Esophagus squamous epithelium (tissue), 5 donors: ENCODE measurements around the gene HEXA. TPM values are rescaled to one million over a fixed set of nuclear protein-coding genes. Genes with fewer than 3 reads are reported as not detected.
"Not testable (repeated sequence)": the region's sequence is repeated elsewhere in the genome, so short reads cannot be mapped to it uniquely, and the experiment has no call there.

ENCODE experiments used
- DNase-seq: peaks from one replicate; lab custom pipeline; 2025; lab: John Stamatoyannopoulos, UW
- H3K27ac ChIP-seq, 4 donors: fragments of 200-600 bp; sonication (generic); one replicate each; pipeline ENCODE4 v1.5.1; 2016 to 2019; ENCODE audit warnings: mild to moderate bottlenecking in 1 of 4
- H3K27me3 ChIP-seq, 4 donors: fragments of 200-600 bp; sonication (generic); 1 replicate in 3 of 4; 2 replicates in 1 of 4; pipeline versions ENCODE4 v1.5.1 to v1.6.0; 2017 to 2021; ENCODE audit warnings: antibody characterized with exemption in 1 of 4
- H3K36me3 ChIP-seq, 3 donors: fragments of 200-600 bp; sonication (generic); one replicate each; pipeline ENCODE4 v1.5.1; 2016 to 2019
- H3K4me1 ChIP-seq, 3 donors: fragments of 200-600 bp; sonication (generic); one replicate each; pipeline ENCODE4 v1.5.1; 2017 to 2019
- H3K4me3 ChIP-seq, 4 donors: fragments of 200-600 bp; sonication (generic); 1 replicate in 3 of 4; 2 replicates in 1 of 4; pipeline ENCODE4 v1.5.1; 2016 to 2019; ENCODE audit warnings: mild to moderate bottlenecking in 2 of 4, moderate library complexity in 1 of 4
- H3K9me3 ChIP-seq, 3 donors: fragments of 200-600 bp; sonication (generic); one replicate each; pipeline ENCODE4 v1.5.1; 2016 to 2019
- POLR2A ChIP-seq, 4 donors: fragments of 450-650 bp; IDR thresholded peaks; one replicate each; pipeline ENCODE4 v1.6.1; 2017; ENCODE audit warnings: antibody characterized with exemption in 4 of 4, mild to moderate bottlenecking in 4 of 4, moderate library complexity in 3 of 4
- WGBS, 2 donors: methylation state at CpG; one replicate each; pipeline ENCODE4 v1.1.5; 2018; 5-methylcytosine and 5-hydroxymethylcytosine counted together
- intact Hi-C: fragments of 100-400 bp; cut with DNase I; formaldehyde crosslinking; loops from one replicate; pipeline ENCODE4 v1.15.0; 2022
- total RNA-seq, 4 donors: library from RNA; depleted of rRNA; stranded (reverse); fragments of >200 nt; gene quantifications; one replicate each; pipeline ENCODE4 v1.1.0, GENCODE V29; 2016
- TF ChIP-seq, protein P1 (sequence below), 6 experiments: fragments of 450-650 bp in 4 of 6; fragments of 200-600 bp in 2 of 6; sonication (generic) in 2 of 6; IDR thresholded peaks; one replicate each; pipeline ENCODE4 v1.5.1; 2016 to 2019; ENCODE audit warnings: antibody characterized with exemption in 6 of 6, mild to moderate bottlenecking in 4 of 6, moderate library complexity in 4 of 6
- donor health status: DM: yes; HTN: yes; CAD: no.

HEXA gene
- total RNA-seq, 4 donors from 2014 or later, result 12.8 to 51.1 (median 28.4) TPM

- TF ChIP-seq POLR2A (IDR thresholded peaks at IDR 0.05), result no peak
- TF ChIP-seq, protein P1, sequence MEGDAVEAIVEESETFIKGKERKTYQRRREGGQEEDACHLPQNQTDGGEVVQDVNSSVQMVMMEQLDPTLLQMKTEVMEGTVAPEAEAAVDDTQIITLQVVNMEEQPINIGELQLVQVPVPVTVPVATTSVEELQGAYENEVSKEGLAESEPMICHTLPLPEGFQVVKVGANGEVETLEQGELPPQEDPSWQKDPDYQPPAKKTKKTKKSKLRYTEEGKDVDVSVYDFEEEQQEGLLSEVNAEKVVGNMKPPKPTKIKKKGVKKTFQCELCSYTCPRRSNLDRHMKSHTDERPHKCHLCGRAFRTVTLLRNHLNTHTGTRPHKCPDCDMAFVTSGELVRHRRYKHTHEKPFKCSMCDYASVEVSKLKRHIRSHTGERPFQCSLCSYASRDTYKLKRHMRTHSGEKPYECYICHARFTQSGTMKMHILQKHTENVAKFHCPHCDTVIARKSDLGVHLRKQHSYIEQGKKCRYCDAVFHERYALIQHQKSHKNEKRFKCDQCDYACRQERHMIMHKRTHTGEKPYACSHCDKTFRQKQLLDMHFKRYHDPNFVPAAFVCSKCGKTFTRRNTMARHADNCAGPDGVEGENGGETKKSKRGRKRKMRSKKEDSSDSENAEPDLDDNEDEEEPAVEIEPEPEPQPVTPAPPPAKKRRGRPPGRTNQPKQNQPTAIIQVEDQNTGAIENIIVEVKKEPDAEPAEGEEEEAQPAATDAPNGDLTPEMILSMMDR (IDR thresholded peaks at IDR 0.05), result no peak
- Histone ChIP-seq H3K36me3 (no peaks in the 10 kb centered on the region), H3K27ac (no peak overlapping the region), H3K27me3 (peaks cover 0 to 63% (median 0%) of the 10 kb centered on the region in 4 donors), H3K4me3 (no peak overlapping the region), H3K4me1 (no peaks in the 10 kb centered on the region), H3K9me3 (no peaks in the 10 kb centered on the region)
- intact Hi-C loops, result no loop called here
- no peak for DNase-seq
- WGBS, 2 donors, result 38 to 44% methylated on average over 3 of the region's 3 CpGs
These were observed 28.5 kb upstream of the HEXA start for GRCh38 chr15:72404356-72404755.

DNA sequence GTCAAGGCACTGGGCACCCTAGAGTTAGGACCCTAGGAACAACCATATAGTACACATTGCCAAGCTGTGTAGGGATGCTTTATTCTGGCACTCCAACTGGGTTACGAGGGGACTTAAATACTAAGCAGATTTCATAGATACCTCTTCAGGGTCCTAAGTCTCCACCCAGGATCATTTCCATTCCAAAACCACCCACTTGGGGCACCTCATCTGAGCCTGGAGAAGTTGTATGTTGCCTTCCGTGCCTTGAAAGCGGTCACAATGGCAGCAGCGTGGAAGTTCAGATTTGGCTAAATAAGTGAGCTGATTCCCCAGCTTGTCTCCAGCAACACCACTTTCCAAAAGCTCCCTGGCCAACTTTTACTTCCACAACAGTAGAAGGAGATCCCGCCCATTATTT is 26.9 kb upstream of the HEXA start:
- Histone ChIP-seq H3K36me3 (no peaks in the 10 kb centered on the region), H3K27me3 (peaks cover 0 to 60% (median 0%) of the 10 kb centered on the region in 4 donors), H3K9me3 (no peaks in the 10 kb centered on the region), H3K4me1 (no peaks in the 10 kb centered on the region), H3K27ac (no peak overlapping the region), H3K4me3 (no peak overlapping the region)
- TF ChIP-seq, protein P1 (IDR thresholded peaks at IDR 0.05), result no peak
- TF ChIP-seq POLR2A (IDR thresholded peaks at IDR 0.05), result no peak
- 82 to 85% methylated on average over 4 to 5 of the region's 5 CpGs for WGBS, 2 donors
- no peak for DNase-seq
- intact Hi-C loops, result no loop called here

- peaks cover 0 to 36% (median 0%) of the 10 kb centered on the region in 4 donors for H3K27me3 ChIP-seq
- TF ChIP-seq, protein P1 (IDR thresholded peaks at IDR 0.05), result no peak
- no peak for TF ChIP-seq POLR2A (IDR thresholded peaks at IDR 0.05)
- intact Hi-C loops, result no loop called here
- H3K4me1 ChIP-seq, result no peaks in the 10 kb centered on the region
- 88 to 91% methylated on average over 6 to 7 of the region's 7 CpGs for WGBS, 2 donors
- H3K36me3 ChIP-seq, result no peaks in the 10 kb centered on the region
- no peak for DNase-seq
- H3K9me3 ChIP-seq, result no peaks in the 10 kb centered on the region
- no peak overlapping the region for H3K4me3 ChIP-seq
- no peak overlapping the region for H3K27ac ChIP-seq
These were observed 22.8 kb upstream of the HEXA start for GRCh38 chr15:72398648-72399047.

DNA sequence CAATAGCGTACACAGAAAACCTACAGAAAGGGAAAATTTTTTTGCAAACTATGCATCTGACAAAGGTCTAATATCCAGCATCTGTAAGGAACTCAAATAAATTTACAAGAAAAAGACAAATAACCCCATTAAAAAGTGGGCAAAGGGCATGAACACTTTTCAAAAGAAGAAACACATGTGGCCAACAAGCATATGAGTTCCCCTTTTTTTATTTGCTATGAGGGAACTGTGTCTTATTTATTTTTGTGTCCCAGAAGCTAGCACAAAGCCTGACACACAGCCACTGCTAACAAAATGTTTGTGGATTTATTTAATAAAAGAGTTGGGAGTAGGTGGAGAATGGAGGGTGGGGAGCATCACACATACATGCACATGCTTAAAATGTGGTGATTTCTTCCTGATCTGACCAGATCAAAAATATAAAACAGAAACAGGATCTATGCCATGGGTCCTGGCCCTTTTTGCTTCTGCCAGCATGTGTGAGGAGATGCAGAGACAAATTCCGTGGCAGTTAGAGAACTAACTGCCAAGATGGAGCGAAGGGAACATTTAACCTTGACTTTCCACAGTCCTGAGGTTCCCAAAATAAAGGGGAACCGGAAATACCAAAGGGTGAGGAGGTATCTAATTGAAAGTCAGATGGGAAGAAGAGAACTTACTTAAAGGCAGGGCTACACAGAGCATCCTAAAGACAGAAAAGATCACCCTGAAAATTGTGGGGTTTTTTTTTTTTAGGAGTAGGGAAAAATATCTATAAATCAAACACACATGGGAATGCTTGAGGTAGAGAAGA is 22.2 kb upstream of the HEXA start, which contains the start of gene TMEM202:
TMEM202 (plus strand) TSS at position 510 of the 793 bp plus-strand sequence; CDS start at position 532, 22 bp downstream.
- intact Hi-C loops, result no loop called here
- DNase-seq, result no peak
- Histone ChIP-seq H3K4me3 (no peak within 1 kb of the TSS), H3K27ac (no peak within 1 kb of the TSS), H3K36me3 (no peaks in the 10 kb centered on the region), H3K9me3 (no peaks in the 10 kb centered on the region), H3K4me1 (no peaks in the 10 kb centered on the region), H3K27me3 (peaks cover 0 to 34% (median 0%) of the 10 kb centered on the region in 4 donors)
- no peak for TF ChIP-seq POLR2A (IDR thresholded peaks at IDR 0.05)
- TF ChIP-seq, protein P1 (IDR thresholded peaks at IDR 0.05), result no peak
- WGBS, 2 donors, result 63 to 72% methylated on average over 4 of the region's 4 CpGs

GRCh38 chr15:72396331-72396730 is 20.5 kb upstream of the HEXA start:
- H3K4me1 ChIP-seq, H3K36me3 ChIP-seq, H3K4me3 ChIP-seq, H3K9me3 ChIP-seq, H3K27ac ChIP-seq, intact Hi-C loops, DNase-seq: not testable (repeated sequence)
- peaks cover 0 to 26% (median 0%) of the 10 kb centered on the region in 4 donors for H3K27me3 ChIP-seq
- no CpG with 5 or more reads among the region's 24 CpGs for WGBS, 2 donors
